Measurements from ENCODE around the gene EEPD1.
"Not testable (repeated sequence)": the region's sequence is repeated elsewhere in the genome, so short reads cannot be mapped to it uniquely, and the experiment has no call there.

EEPD1 gene

DNA sequence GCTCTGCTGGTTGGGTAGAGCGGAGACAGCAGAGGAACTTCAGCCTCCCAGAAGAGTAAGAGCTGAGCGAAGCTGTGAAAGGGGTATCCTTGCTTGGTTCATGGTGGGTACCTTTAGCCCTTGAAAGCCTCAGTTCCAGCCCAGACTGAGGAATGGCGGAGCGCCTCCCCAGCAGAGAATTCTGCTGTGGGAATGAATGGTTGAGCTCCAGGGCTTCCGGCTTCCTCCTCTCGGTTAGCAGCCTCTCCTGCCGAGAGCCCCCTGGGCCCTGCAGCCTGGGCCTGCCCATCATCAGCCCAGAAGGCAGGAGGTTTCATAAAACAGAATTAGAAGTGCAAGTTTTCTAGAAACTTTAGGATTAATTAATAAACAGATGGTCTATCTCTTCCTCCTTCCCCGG lies 156.7 kb downstream of the EEPD1 start:
- DNase-seq (ENCODE audit: low read depth, low spot score): no peak
- H3K27ac ChIP-seq: no peak overlapping the region

DNA sequence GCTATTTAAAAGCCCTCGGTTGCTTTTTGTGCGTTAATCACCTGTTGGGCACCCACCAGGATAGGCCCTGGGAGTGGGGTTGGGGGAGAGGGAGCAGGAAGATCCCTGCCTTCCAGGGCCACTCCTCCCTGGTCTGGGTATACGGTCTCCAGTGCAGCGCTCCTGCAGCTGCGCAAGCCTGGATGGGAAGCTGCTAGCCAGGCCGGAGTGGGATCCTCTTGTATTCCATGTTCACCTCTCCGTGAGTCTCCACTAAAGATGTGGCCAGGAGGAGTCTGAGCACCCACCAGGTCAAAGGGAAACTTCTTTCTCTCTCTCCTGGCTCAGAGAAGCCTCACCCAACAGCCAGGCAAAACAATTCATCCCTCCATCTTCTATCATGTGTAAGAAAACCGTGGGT lies 157.8 kb downstream of the EEPD1 start:
- no peak for DNase-seq (ENCODE audit: low read depth, low spot score)
- H3K27ac ChIP-seq: no peak overlapping the region

DNA sequence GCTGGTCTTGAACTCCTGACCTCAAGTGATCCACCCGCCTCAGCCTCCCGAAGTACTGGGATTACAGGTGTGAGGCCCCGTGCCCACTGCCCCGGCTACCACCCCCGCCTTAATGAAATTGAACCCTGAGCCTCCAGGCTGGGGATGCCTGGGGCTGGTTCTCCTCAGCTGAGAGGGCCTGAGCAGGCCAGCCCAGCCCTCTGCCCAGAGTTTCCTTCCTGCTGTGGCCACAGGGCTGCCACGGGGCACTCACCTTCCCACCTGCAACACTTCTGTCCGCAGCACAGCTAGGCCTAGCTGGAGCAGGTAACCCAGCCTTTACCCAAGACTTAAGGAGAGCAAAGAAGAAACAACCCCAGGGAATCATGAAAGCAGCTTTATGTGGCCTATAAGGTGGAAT lies 158.5 kb downstream of the EEPD1 start:
- H3K27ac ChIP-seq: no peak overlapping the region
- DNase-seq (ENCODE audit: low read depth, low spot score): no peak

DNA sequence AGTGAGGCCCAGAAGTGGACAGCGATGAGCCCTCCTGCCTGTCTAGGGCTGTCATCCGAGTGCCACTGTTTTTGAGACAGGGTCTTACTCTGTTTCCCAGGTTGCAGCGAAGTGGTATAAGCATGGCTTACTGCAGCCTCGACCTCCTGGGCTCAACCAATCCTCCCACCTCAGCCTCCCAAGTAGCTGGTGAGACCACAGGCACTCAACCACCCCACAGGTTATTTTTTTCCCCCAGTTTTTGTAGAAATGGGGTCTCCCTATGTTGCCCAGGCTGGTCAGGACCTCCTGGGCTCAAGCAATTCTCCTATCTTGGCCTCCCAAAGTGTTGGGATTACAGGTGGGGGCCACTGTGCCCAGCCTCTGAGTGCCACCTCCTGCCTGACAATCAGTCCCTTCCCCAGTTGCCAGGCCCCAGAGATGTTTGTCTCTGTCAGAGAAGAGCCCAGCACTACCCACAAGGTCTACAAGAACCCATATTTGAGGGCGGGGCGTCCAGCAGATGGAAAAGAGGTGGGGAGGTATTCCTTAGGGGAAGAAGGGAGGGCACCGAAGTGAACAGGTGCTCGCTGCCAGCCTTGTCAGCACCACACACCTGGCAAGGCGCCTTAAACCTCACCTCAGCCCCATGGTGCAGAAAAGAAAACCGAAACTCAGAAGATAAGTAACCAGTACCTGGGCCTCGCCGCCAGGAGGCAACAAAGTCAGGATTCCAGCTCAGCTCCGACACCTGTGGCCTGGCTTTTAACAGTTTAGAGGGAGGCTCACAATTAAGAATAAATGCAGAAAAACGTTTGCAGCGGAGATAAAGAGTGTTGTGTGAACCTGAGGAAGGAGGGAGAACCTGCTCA lies 159.2 kb downstream of the EEPD1 start:
- H3K27ac ChIP-seq: no peak overlapping the region
- DNase-seq (ENCODE audit: low read depth, low spot score): peak; percentile 20

DNA sequence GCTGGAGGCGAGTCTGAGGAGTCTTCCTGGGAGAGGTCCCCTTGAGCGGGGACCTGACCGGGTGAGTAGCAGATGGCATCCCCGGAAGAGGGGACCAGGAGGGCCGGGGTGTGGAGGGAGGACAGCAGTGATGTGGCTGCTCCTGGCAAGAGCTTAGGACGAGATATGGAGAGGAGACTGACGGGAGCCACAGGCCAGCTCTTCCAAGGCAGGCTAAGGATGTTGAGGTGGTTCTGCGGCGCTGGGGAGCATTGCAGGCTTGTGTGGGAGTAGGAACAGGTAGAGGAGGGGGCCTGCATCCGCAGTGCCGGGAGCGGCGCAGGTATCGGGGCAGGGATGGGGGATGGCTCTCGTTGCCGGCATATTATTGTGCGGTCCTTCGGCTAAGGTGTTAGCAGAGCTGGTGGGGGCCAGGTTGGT lies 159.9 kb downstream of the EEPD1 start:
- DNase-seq (ENCODE audit: low read depth, low spot score): no peak

DNA sequence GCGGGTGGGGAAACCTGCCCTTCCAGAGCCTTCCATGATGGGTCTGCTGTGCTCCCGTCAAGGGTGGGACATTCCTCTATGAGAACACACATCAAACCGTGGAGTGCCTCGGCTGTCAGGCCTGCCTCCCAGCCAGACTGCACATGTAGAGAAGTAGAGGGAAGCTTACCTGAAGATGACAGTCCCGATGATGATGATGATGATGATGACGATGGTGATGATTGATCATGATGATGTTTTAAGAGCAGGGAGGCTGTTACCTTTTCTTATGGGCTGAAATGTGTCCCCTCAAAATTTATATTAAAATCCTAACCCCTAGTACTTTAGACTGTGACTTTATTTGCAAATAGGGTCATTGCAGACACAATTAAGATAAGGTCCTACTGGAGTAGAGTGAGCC lies 160.6 kb downstream of the EEPD1 start:
- no peak overlapping the region for H3K27ac ChIP-seq
- no peak for DNase-seq (ENCODE audit: low read depth, low spot score)

More for the DNA sequence above, 159.9 kb downstream of the EEPD1 start:
- no peak overlapping the region for H3K27ac ChIP-seq

DNA sequence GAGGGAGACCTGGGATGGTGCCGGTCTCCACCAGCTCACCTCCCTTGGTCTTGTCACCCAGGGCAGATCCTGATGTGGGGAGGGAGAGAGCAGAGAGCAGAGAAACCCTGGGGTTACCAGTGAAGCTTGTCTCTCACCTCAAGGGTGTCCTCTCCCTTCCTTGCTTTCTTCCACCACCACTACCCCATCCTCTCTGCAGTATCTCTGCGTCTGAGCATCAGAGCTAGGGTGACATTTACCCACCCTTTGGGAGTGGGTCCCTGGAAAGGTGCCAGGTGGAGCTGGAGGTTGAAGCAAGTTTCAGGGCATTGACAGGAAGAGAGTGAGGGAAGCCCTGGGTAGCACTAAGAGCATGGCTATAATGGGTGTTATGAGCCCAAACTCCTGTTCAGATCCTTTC lies 161.4 kb downstream of the EEPD1 start:
- no peak for DNase-seq (ENCODE audit: low read depth, low spot score)
- no peak overlapping the region for H3K27ac ChIP-seq

DNA sequence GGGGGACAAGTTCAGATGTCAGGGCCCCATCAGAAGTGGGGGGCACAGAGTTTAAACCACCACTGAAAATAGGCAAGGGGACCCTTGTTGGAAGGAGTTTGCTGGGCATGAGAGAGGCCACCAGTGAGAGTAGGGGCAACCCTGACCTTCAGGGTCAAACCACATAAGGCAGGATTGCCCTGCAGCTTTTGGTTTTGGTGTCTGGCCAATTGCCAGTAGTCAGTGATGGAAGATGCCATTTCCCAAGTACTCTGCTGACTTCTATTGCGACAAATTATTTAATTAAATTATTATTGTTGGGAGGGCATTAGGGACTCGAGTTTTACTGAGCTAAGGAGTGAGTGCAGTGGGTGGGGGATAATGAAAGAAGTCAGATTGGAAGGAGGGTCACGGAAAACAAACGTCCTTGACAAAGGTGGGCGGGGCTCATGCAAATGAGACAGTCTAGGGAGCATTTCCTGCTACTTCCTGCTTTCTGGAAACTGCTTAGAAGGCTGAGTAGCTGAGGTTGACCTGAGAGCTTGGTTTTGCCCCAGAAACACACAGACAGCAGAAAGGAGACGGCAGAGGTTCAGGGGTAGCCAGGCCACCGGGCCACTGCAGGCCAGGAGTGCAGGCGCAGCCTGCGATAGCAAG lies 162.4 kb downstream of the EEPD1 start:
- H3K27ac ChIP-seq: no peak overlapping the region
- no peak for DNase-seq (ENCODE audit: low read depth, low spot score)

DNA sequence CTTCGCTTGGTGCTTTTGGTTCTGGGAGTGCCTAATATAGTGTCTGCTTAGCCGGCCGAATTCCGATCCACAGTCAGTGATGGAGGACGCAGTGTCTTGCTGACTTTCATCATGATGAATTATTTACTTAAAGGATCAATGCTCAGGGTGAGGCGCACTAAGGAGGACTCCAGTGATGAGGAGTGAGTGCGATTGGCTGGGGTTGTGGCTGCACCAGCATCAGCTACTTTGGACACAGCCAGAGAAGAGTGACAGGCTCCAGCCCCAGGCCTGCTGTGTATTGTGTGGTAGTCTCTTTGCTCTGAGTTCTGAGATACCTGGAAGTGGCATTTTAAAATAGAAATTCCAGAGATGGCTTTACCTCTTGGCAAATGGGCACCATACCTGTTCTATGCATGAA lies 163.3 kb downstream of the EEPD1 start:
- no peak for DNase-seq (ENCODE audit: low read depth, low spot score)

DNA sequence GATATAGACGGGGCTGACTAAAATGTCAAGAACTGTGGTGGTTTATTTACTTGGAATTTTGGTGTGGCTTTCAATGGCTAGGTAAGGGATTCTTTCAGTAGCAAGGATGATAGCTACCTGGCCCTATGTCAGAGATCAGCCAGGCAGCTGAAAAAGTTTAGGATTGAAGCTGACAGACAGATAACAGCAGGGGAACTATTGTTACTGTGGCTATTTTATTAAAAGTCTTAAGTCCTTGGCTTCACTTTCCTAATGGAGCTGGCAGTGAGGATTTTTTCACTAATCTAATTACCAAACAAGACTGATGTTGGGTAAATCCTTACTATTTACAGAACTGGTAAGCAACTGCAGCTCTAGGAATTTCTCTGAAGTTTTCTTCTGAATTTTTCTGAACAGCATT lies 164.2 kb downstream of the EEPD1 start:
- DNase-seq (ENCODE audit: low read depth, low spot score): no peak
- H3K27ac ChIP-seq: no peak overlapping the region

More for the DNA sequence above, 163.3 kb downstream of the EEPD1 start:
- H3K27ac ChIP-seq: no peak overlapping the region

DNA sequence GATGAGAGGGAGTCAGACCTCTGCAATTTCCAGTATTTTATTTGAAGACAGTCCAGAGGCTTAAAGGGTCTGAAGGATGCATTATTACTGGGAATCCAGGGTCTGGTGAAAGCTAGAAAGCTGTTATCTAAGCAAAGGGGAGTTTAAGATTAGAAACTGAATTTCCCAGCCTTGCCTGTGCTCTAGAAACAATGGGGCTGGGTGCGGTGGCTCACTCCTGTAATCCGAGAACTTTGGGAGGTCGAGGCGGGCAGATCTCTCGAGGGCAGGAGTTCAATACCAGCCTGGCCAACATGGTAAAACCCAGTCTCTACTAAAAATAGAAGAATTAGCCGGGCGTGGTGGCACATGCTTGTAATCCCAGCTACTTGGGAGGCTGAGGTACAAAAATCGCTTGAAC lies 165.1 kb downstream of the EEPD1 start:
- DNase-seq (ENCODE audit: low read depth, low spot score): no peak
- no peak overlapping the region for H3K27ac ChIP-seq

DNA sequence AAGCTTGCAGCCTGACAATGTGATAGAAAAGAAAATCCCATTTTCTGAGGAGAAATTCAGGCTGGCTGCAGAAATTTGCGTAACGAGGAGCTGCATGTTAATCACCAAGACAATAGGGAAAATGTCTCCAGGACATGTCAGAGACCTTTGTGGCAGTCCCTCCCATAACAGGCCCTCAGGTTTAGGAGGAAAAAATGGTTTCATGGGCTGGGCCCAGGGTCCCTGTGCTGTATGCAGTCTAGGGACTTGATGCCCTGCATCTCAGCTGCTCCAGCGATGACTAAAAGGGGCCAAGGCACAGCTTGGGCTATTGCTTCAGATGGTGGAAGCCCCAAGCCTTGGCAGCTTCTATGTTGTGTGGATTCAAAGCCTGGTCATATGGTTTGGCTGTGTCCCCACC lies 168.2 kb downstream of the EEPD1 start:
- not testable (repeated sequence) for H3K27ac ChIP-seq; DNase-seq (ENCODE audit: low read depth, low spot score)

DNA sequence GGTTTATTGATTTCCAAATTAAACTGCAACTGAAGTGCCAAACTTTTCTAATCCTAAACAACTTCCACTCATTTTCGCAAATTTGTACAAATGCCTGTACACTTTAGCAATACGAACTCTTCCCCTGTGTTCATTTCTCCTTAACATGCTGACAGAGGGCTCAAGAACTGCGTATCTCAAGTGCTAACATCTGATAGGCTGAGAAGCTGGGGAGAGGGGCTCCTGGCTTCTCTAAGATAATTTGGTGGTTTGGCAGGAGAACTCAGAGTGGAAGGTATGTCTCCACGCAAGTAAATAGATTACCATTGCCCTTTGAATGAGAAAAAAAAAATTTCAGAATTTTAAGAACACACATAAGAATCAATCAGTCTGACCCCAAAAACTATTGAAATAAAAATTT lies 183.3 kb downstream of the EEPD1 start:
- H3K27ac ChIP-seq: no peak overlapping the region
- DNase-seq (ENCODE audit: low read depth, low spot score): no peak

DNA sequence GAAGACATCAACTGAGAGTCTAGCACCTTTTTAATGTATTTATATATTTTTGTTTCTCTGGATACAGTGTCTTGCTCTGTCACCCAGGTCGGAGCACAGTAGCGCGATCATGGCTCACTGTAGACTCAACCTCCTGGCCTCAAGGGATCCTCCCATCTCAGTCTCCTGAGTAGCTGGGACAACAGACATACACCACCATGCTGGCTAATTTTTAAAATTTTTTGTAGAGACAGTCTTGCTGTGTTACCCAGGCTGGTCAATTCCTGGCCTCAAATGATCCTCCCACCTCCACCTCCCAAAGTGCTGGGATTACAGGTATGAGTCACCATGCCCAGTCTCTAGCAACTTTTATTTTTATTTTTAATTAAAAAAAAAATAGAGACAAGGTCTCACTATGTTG lies 185.2 kb downstream of the EEPD1 start:
- H3K27ac ChIP-seq: no peak overlapping the region
- no peak for DNase-seq (ENCODE audit: low read depth, low spot score)

DNA sequence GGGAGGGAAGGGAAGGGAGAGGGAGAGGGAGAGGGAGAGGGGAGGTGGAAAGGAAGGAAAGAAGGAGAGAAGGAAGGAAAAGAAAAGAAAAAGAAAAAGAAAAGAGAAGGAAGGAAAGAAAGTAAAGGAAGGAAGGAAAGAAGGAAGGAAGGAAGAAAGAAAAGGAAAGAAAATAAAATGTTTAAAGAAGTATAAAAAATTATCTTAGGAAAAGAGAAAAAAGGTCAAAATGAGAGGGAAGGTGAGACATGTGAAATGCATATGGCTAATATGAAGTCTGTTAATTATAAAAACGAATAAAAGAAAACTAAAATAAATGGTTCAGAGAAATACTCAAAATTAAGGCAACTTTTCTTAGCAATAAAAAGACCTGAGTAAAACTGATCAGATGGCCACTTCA lies 190.5 kb downstream of the EEPD1 start:
- H3K27ac ChIP-seq: no peak overlapping the region
- no peak for DNase-seq (ENCODE audit: low read depth, low spot score)

DNA sequence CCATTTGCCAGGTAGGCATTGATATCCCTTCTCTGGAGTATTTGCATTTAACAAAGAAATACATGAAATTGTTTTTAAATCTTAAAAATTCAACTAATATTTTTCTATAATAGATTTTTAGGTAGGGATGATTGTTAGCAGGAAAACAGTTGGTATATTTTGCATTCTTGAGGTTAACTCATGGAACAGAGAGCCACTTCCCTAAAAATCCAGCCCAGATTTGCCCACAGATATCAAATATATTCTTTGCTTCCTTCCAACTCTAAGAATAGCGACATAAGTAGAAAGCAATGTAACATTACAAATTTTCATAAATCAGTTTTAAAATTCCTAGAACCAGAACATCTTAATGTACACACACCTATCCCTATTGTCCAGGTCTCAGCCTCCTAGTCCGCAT lies 191.6 kb downstream of the EEPD1 start:
- no peak for DNase-seq (ENCODE audit: low read depth, low spot score)

DNA sequence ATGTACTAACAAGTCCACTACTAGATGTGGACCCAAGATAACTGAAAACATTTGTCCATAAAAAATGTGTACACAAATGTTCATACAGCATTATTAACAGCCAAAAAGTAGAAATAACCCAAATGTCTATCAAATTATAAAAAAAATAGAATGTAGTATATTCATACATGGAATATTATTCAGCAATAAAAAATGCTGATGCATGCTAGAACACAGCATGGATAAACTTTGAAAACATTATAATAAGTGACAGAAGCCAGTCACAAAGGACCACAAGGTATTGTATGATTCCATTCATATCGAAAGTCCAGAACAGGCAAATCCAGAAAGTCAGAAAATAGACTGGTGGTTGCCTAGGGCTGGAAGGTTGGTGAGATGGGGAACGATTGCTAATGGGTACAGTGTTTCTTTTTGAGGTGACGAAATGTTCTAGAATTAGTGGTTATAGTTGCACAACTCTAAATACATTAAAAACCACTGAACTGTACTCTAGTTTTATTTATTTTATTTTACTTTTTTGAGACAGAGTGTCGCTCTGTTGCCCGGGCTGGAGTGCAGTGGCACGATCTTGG lies 193.3 kb downstream of the EEPD1 start:
- no peak overlapping the region for H3K27ac ChIP-seq
- no peak for DNase-seq (ENCODE audit: low read depth, low spot score)

More for the DNA sequence above, 191.6 kb downstream of the EEPD1 start:
- H3K27ac ChIP-seq: no peak overlapping the region

DNA sequence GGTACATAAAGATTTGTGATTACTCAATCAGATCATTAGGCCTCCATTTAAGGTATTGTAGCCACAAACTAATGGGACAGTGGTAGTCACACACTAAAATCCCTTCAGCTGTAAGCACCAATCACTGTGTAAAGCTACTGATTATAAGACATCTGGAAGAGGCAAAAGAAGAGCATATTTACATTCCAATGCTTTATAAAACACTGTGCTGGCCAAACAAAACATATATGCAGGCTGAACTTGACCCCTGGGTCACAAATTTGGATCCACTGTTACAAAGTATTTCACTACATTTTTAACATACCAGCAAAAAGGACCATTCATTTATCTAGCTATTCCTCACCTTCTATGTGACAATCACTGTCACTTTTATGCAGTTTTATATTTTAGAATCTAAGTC lies 195.2 kb downstream of the EEPD1 start:
- DNase-seq (ENCODE audit: low read depth, low spot score): no peak
- H3K27ac ChIP-seq: no peak overlapping the region

DNA sequence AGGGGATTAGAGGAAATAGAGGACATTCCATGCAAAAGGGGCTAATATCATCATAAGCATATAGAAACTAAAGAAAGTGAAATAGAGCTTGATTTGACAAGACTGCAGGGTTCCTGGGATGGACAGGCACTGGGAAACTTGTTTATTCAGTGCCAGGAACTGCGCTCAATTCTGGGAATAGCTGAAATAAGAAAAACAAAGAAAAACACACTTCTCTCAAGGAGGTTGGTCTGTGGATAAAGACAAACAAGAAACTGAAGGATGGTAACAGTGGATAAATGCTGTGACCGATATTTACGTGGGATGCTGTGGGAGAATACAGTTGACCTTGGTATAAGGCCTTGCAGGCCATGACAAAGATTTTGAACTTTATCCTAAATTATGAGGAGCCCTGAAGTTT lies 195.7 kb downstream of the EEPD1 start:
- DNase-seq (ENCODE audit: low read depth, low spot score): no peak
- no peak overlapping the region for H3K27ac ChIP-seq

DNA sequence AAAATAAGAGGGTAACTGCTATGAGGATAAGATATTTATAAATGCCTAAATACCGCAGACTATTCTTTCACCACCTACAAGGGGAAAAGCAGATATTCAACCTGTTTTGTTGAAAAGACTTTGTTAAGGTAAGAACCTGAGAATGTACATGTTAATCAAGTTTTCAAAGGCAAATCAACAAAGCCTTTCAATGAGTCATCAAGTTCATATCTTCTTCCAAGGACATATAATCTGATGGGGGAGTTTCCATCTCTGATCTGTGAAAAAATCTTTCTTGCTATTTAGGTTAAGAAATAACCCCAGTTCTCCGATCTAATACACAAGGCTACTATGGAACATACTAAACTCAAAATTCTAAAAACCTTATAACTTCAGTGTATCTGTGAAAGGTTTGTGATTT lies 196.6 kb downstream of the EEPD1 start:
- no peak for DNase-seq (ENCODE audit: low read depth, low spot score)
- no peak overlapping the region for H3K27ac ChIP-seq
